ENCODE results near the gene TRIM2.

DNA sequence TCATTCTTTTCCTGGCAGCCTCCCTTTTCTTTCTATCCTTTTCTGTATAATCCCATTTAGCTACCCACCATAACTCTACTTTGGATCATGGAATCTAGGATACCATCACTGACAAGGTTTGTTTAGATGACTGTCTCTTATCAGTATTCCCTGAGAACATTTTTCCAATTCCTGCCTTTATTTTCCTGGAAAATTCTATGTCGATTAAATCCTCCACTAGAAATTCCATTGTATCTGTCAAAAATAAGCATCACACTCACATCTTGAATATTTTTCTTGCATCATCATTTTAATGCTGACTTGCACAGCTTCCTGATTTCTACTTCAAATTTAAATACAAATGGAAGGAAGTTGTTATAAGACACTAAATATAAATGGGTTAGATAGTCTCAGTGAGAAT is 20.2 kb downstream of the TRIM2 start:
- TF ChIP-seq, protein P1, sequence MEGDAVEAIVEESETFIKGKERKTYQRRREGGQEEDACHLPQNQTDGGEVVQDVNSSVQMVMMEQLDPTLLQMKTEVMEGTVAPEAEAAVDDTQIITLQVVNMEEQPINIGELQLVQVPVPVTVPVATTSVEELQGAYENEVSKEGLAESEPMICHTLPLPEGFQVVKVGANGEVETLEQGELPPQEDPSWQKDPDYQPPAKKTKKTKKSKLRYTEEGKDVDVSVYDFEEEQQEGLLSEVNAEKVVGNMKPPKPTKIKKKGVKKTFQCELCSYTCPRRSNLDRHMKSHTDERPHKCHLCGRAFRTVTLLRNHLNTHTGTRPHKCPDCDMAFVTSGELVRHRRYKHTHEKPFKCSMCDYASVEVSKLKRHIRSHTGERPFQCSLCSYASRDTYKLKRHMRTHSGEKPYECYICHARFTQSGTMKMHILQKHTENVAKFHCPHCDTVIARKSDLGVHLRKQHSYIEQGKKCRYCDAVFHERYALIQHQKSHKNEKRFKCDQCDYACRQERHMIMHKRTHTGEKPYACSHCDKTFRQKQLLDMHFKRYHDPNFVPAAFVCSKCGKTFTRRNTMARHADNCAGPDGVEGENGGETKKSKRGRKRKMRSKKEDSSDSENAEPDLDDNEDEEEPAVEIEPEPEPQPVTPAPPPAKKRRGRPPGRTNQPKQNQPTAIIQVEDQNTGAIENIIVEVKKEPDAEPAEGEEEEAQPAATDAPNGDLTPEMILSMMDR (IDR thresholded peaks at IDR 0.05): no peak
- TF ChIP-seq POLR2A (IDR thresholded peaks at IDR 0.05): no peak
